Fibroblast of skin of right biceps (primary cell): Measurements from ENCODE around the gene HS6ST3.
"Not testable (repeated sequence)": the region's sequence is repeated elsewhere in the genome, so short reads cannot be mapped to it uniquely, and the experiment has no call there.

Source experiments
- DNase-seq: peaks from one replicate; pipeline ENCODE4 v3.0.0-alpha.2; 2013

Gene HS6ST3

GRCh38 chr13:96089749-96090239, at the start of gene HS6ST3:
TSS of gene HS6ST3 (plus strand) at chr13:96090107.
- peak; percentile 5 for DNase-seq

- no peak for DNase-seq
Measured at GRCh38 chr13:96041326-96042110, 48.4 kb upstream of the HS6ST3 start.

- no peak for DNase-seq
Measured at GRCh38 chr13:96044238-96044637, 45.7 kb upstream of the HS6ST3 start.

DNA sequence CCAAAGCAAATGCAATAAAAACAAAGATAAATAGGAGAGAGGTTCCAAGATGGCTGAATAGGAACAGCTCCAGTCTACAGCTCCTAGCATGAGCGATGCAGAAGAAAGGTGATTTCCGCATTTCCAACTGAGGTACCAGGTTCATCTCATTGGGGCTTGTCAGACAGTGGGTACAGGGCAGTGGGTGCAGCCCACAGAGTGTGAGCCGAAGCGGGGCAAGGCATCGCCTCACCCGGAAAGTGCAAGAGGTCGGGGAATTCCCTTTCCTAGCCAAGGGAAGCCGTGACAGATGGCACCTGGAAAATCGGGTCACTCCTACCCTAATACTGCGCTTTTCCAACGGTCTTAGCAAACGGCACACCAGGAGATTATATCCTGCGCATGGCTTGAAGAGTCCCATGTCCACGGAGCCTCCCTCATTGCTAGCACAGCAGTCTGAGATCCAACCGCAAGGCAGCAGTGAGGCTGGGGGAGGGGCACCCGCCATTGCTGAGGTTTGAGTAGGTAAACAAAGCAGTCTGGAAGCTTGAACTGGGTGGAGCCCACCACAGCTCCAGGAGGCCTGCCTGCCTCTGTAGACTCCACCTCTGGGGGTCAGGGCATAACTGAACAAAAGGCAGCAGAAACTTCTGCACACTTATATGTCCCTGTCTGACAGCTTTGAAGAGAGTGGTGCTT, 43.3 kb upstream of the HS6ST3 start:
- DNase-seq: not testable (repeated sequence)

GRCh38 chr13:96050955-96051354, 39.0 kb upstream of the HS6ST3 start:
- not testable (repeated sequence) for DNase-seq

DNA sequence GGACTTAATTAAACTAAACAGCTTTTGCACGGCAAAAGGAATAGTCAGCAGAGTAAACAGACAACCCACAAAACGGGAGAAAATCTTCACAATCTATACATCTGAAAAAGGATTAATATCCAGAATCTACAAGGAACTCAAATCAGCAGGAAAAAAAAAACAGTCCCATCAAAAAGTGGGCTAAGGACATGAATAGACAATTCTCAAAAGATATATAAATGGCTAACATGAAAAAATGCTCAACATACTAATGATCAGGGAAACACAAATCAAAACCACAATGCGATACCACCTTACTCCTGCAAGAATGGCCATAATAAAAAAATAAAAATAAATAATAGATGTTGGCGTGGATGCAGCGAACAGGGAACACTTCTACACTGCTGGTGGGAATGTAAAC, 38.4 kb upstream of the HS6ST3 start:
- not testable (repeated sequence) for DNase-seq

GRCh38 chr13:96051946-96052345, 38.0 kb upstream of the HS6ST3 start:
- DNase-seq: not testable (repeated sequence)

- peak; percentile 62 for DNase-seq
Measured at GRCh38 chr13:96052656-96053002, 37.3 kb upstream of the HS6ST3 start.

- peak; percentile 92 for DNase-seq
Measured at GRCh38 chr13:96053003-96053703, 36.8 kb upstream of the HS6ST3 start, which contains the start of gene UGGT2. TSS of gene UGGT2 (minus strand) at chr13:96053401. CDS start at chr13:96053312, 89 bp downstream.

GRCh38 chr13:96065849-96066248, 24.1 kb upstream of the HS6ST3 start:
- DNase-seq: no peak

- DNase-seq: no peak
Measured at GRCh38 chr13:96068729-96069128, 21.2 kb upstream of the HS6ST3 start.

GRCh38 chr13:96071504-96071903, 18.4 kb upstream of the HS6ST3 start:
- DNase-seq: no peak

DNA sequence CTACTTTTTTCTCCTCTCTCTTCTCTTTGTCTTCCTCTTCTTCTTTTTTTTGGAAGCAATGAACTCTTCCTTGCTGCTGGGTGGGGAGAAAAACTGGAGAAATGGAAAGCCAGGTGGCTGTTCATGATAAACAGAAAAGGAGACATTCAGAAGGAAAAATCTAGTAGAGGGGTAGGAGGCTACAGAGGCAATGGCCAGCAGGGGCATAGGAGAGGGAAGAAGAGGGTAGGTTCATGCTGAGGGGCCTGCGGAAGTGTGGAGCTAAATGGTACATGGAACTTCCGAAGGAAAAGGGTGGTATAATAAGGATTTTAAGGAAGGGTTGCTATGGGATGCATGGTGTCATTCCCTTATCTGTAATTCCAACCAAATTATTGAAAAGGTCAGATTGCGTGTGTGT, 17.5 kb upstream of the HS6ST3 start:
- no peak for DNase-seq

DNA sequence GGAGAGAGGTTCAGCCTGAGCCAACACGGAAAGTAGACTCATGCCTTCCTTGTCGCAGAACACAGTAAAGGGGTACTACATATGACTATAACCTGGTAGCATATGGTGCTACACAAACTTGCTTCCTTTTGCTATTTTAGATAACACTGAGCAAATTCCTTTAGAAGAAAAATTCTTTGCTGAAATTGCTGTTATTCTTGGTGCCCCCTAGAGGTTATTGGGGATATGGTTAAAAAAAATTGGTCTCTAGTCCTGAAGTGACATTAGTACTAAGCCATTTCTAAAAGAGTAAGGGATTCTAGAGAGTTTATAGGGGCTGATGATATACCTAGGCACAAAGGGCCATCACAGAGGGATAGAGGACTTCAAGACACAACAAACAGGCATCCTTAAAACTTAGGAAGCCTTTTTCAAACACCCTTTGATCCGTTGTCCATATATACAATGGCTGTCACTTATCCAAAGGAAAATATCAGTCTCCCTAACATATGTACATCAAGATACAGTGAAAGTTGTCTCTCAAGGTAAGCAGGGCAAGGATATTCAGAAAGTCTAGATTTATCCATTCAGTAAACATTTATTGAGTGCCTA, 13.9 kb upstream of the HS6ST3 start:
- peak; percentile 15 for DNase-seq

DNA sequence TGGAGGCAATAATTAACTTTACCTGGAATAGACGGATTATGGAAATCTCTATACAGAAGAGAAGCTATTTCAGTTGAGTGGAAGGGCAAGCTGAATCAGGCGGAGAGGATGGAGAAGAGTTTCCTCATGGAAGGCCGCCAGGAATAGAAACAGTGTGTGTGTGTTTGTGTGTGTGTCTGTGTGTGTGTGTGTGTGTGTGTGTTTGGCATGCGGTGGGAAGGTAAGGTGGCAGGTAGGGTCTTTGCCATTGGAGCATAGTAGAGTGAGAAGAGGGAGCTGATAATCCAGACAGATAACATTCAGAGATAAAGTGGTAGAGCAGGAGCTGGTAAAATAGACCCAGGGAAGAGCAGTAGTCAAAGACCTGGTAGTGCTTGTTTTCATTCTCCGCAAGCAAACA, 9.2 kb upstream of the HS6ST3 start:
- DNase-seq: no peak

DNA sequence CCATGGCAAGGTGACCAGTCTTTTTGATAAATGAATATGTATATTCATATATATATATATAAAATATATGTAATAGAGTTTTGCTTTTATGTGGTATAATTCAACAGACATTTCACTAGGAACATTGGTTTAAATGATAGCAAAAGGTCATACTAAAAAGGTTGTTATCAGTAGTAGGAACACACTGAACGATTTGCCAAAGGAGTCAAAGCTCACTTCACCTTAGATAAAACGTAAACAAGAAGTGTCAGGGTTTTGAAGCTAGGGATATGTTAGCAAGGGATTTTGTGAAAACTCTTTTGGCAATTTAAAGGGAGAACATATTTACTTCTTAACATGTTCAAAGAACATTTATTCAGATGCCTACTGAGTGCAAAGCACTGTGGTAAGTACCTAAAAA, 8.0 kb upstream of the HS6ST3 start:
- no peak for DNase-seq

- no peak for DNase-seq
Measured at GRCh38 chr13:96082640-96083039, 7.3 kb upstream of the HS6ST3 start.

DNA sequence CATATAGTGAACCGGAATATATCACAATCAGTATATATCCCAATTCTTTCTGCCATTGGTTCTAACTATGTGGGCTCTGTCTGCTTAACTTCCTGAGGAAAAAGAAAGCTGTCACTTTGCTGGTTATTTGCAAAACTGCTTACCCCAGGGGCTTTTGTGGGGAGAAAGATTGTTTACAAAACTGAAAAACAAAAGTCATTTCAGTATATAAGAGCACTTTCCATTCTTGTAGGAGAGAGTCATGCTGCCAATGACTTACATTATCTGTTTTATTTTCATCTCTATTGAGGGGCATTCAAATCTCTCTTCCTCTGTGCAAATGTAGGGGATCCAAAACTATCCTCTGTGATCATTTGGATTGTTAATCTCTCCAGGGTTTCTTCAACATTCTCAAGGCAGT, 3.2 kb upstream of the HS6ST3 start:
- no peak for DNase-seq

- no peak for DNase-seq
Measured at GRCh38 chr13:96089139-96089538, 768 bp upstream of the HS6ST3 start.

- DNase-seq: peak; percentile 7
Measured at GRCh38 chr13:96090240-96091101, 564 bp downstream of the HS6ST3 start.

GRCh38 chr13:96091164-96092117, 1.5 kb downstream of the HS6ST3 start:
- no peak for DNase-seq
